ENCODE measurements around the gene SH2D3C. TPM values are rescaled to one million over a fixed set of nuclear protein-coding genes. Genes with fewer than 3 reads are reported as not detected.

Gene SH2D3C
- total RNA-seq, 1 experiment from 2014 or later, result not detected

DNA sequence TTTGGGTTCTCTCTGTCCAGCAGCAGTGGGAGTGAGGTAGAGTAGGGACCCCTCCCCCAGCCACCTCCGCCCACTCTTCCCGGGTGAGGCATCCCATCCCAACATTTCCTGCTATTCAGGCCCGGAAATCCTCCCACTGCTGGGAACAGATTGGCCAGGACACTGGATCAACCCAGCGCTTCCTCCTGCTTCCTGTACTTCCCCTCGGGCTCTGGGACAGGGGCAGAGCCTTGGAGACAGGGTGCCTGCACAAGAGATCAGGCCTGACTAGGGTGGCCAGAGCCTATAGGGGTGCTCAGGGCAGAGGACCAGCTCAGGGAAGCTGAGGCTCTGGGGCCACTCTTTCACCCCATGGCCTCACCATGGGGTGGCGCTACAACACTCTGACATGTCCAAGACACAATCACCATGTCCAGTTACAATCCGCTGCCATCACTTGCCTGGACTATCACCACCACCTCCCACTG is 14.5 kb downstream of the SH2D3C start:
- DNase-seq (ENCODE audit: unreplicated experiment), result peak; percentile 14
- Mint-ChIP-seq H3K4me3 (ENCODE audit: unreplicated experiment) (no peak overlapping the region), H3K9me3 (ENCODE audit: unreplicated experiment) (peaks cover 7% of the 10 kb centered on the region), H3K36me3 (ENCODE audit: insufficient read depth, unreplicated experiment) (no peaks in the 10 kb centered on the region), H3K27me3 (ENCODE audit: insufficient read depth, unreplicated experiment) (peaks cover 15% of the 10 kb centered on the region), H3K4me1 (ENCODE audit: insufficient read depth, unreplicated experiment) (no peaks in the 10 kb centered on the region), H3K27ac (ENCODE audit: low read depth, unreplicated experiment) (no peak overlapping the region)
- ChIA-PET CTCF (interaction anchor here (0.6 kb wide), 1 partner anchor 168 kb away, joined by 3 read pairs; no protein-coding TSS in a partner anchor), POLR2A (no interaction called here)
- BruUV-seq (replicated peaks), result no TSS peak
- TF ChIP-seq, protein P1, sequence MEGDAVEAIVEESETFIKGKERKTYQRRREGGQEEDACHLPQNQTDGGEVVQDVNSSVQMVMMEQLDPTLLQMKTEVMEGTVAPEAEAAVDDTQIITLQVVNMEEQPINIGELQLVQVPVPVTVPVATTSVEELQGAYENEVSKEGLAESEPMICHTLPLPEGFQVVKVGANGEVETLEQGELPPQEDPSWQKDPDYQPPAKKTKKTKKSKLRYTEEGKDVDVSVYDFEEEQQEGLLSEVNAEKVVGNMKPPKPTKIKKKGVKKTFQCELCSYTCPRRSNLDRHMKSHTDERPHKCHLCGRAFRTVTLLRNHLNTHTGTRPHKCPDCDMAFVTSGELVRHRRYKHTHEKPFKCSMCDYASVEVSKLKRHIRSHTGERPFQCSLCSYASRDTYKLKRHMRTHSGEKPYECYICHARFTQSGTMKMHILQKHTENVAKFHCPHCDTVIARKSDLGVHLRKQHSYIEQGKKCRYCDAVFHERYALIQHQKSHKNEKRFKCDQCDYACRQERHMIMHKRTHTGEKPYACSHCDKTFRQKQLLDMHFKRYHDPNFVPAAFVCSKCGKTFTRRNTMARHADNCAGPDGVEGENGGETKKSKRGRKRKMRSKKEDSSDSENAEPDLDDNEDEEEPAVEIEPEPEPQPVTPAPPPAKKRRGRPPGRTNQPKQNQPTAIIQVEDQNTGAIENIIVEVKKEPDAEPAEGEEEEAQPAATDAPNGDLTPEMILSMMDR (IDR thresholded peaks at IDR 0.05; ENCODE audit: unreplicated experiment), result no peak
- intact Hi-C loops (cut with micrococcal nuclease), result no loop called here

DNA sequence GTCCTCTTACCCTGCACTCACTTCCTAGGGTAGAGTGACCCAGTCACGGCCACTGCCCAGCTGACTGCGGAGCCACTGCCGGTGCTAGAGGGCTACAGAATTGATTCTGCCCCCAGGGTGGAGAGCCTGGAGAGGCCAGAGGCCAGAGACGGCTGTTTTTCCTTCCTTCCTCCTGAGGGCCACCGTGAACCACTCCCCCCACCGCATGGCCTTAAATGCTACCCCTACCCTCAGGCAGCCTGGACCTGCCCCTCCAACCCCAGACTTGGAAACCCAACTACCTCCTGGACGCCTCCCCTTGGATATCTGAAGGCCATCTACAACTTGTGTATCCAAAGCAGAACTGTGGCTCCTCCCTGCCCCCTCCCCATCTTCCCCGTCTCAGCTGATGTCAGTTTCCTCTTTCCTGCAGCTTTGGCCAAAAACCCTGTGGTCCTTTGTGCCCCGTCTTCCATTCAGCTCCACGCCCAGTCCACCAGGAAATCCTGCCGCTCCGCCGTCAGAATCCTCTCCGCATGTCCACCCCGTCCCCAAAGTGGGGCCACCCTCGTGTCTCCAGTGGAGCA is 16.3 kb downstream of the SH2D3C start:
- Mint-ChIP-seq H3K36me3 (ENCODE audit: insufficient read depth, unreplicated experiment) (peaks cover 6% of the 10 kb centered on the region), H3K9me3 (ENCODE audit: unreplicated experiment) (peaks cover 7% of the 10 kb centered on the region), H3K4me1 (ENCODE audit: insufficient read depth, unreplicated experiment) (no peaks in the 10 kb centered on the region), H3K4me3 (ENCODE audit: unreplicated experiment) (no peak overlapping the region), H3K27ac (ENCODE audit: low read depth, unreplicated experiment) (no peak overlapping the region), H3K27me3 (ENCODE audit: insufficient read depth, unreplicated experiment) (peaks cover 15% of the 10 kb centered on the region)
- TF ChIP-seq, protein P1 (IDR thresholded peaks at IDR 0.05; ENCODE audit: unreplicated experiment), result no peak
- ChIA-PET CTCF (no interaction called here), POLR2A (interaction anchor here (0.6 kb wide), 1 partner anchor 37 kb away, joined by 3 read pairs; no protein-coding TSS in a partner anchor)
- DNase-seq (ENCODE audit: unreplicated experiment), result no peak
- no TSS peak for BruUV-seq (replicated peaks)
- intact Hi-C loops (cut with micrococcal nuclease), result no loop called here

DNA sequence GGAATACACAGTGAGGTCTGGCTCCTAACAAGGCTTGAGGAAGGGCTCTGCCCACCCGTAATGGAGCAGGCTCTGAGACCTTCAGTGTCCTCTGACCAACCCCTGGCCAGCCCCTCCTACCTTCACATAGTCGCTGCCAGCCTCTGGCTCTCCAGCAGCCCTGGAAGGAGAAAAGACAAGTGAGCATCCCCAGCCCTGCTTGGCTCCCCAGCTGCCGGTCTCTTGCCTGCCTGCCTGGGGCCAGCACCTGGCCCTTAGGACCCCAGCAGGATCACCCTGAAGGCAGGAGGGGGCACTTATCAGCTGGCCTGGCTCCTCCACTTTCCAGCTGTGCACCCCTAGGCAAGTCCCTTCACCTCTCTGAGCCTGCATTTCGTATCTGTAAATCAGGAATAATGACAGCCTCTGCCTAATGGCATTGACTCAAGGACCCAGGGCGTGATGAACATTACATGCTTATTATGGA is 16.9 kb downstream of the SH2D3C start:
- ChIA-PET POLR2A (interaction anchor here (0.7 to 0.9 kb wide), 2 partner anchors 9 to 12 kb away, joined by 3 read pairs; no protein-coding TSS in a partner anchor), CTCF (no interaction called here)
- H3K4me1 Mint-ChIP-seq (ENCODE audit: insufficient read depth, unreplicated experiment), result no peaks in the 10 kb centered on the region
- DNase-seq (ENCODE audit: unreplicated experiment), result no peak
- TF ChIP-seq, protein P1 (IDR thresholded peaks at IDR 0.05; ENCODE audit: unreplicated experiment), result no peak
- H3K27ac Mint-ChIP-seq (ENCODE audit: low read depth, unreplicated experiment), result no peak overlapping the region
- intact Hi-C loops (cut with micrococcal nuclease), result no loop called here
- H3K4me3 Mint-ChIP-seq (ENCODE audit: unreplicated experiment), result no peak overlapping the region
- no TSS peak for BruUV-seq (replicated peaks)
- peaks cover 7% of the 10 kb centered on the region for H3K9me3 Mint-ChIP-seq (ENCODE audit: unreplicated experiment)
- peaks cover 15% of the 10 kb centered on the region for H3K27me3 Mint-ChIP-seq (ENCODE audit: insufficient read depth, unreplicated experiment)
- H3K36me3 Mint-ChIP-seq (ENCODE audit: insufficient read depth, unreplicated experiment), result peaks cover 6% of the 10 kb centered on the region

- peaks cover 7% of the 10 kb centered on the region for H3K9me3 Mint-ChIP-seq (ENCODE audit: unreplicated experiment)
- no TSS peak for BruUV-seq (replicated peaks)
- H3K4me3 Mint-ChIP-seq (ENCODE audit: unreplicated experiment), result no peak overlapping the region
- CTCF ChIA-PET, result no interaction called here
- peaks cover 6% of the 10 kb centered on the region for H3K36me3 Mint-ChIP-seq (ENCODE audit: insufficient read depth, unreplicated experiment)
- intact Hi-C loops (cut with micrococcal nuclease), result no loop called here
- H3K4me1 Mint-ChIP-seq (ENCODE audit: insufficient read depth, unreplicated experiment), result no peaks in the 10 kb centered on the region
- H3K27ac Mint-ChIP-seq (ENCODE audit: low read depth, unreplicated experiment), result no peak overlapping the region
- peaks cover 15% of the 10 kb centered on the region for H3K27me3 Mint-ChIP-seq (ENCODE audit: insufficient read depth, unreplicated experiment)
- DNase-seq (ENCODE audit: unreplicated experiment), result no peak
- TF ChIP-seq, protein P1 (IDR thresholded peaks at IDR 0.05; ENCODE audit: unreplicated experiment), result no peak
- POLR2A ChIA-PET, result interaction anchor here (0.7 to 0.9 kb wide), 2 partner anchors 10 to 12 kb away, joined by 3 read pairs; no protein-coding TSS in a partner anchor
These were observed 17.4 kb downstream of the SH2D3C start for GRCh38 chr9:127761061-127761460.
